Endothelial cell of umbilical vein (primary cell): Measurements from ENCODE around the gene SMAD9. TPM values are rescaled to one million over a fixed set of nuclear protein-coding genes. Genes with fewer than 3 reads are reported as not detected.

ENCODE experiments used
- BruUV-seq: library from RNA; stranded (reverse); fragments of 400-500 nt; replicated peaks from 2 replicates; lab custom pipeline; 2021; lab: Mats Ljungman, UMichigan
- CTCF ChIA-PET: fragments of 300-600, 350-600 bp; sonication (Branson Sonifier 250); formaldehyde crosslinking; loops from one replicate; lab custom pipeline; 2021; ENCODE audit warnings: antibody characterized with exemption, inconsistent platforms; lab: Charles Lee
- POLR2A ChIA-PET: fragments of 300-600, 350-600 bp; sonication (Branson Sonifier 250); formaldehyde crosslinking; loops from one replicate; lab custom pipeline; 2021; ENCODE audit warnings: antibody characterized with exemption, inconsistent platforms; lab: Charles Lee
- DNase-seq: peaks from one replicate; pipeline ENCODE4 v3.0.0-alpha.2; 2011; ENCODE audit warnings: low read depth, low spot score
- FAIRE-seq: peaks from 2 replicates; lab custom pipeline; 2011; peaks lifted over from hg19 to GRCh38; lab: Jason Lieb, UNC
- H2AFZ ChIP-seq: 2 replicates; pipeline ENCODE4 v1.6.0; 2012; ENCODE audit warnings: low read depth, low read length, control low read depth, inconsistent platforms
- H3K27ac ChIP-seq: 2 replicates; pipeline ENCODE4 v1.5.1; 2011; ENCODE audit warnings: low read depth, mild to moderate bottlenecking, control low read depth, low read length, moderate library complexity; ENCODE audit not compliant: insufficient read depth
- H3K27me3 ChIP-seq, 2 experiments: 2 replicates each; pipeline versions ENCODE4 v1.6.0 to v1.6.1; 2011; ENCODE audit warnings: low read length in 2 of 2, mixed read lengths in 1 of 2; ENCODE audit not compliant: control insufficient read depth in 2 of 2, insufficient read depth in 2 of 2
- H3K36me3 ChIP-seq, 2 experiments: 2 replicates in 1 of 2; 3 replicates in 1 of 2; pipeline ENCODE4 v1.5.1; 2011; ENCODE audit warnings: low read length in 2 of 2, mild to moderate bottlenecking in 1 of 2, moderate library complexity in 1 of 2; ENCODE audit not compliant: control insufficient read depth in 2 of 2, insufficient read depth in 2 of 2; ENCODE audit errors: extremely low read depth in 1 of 2
- H3K4me1 ChIP-seq: 3 replicates; pipeline ENCODE4 v1.5.1; 2011; ENCODE audit warnings: mild to moderate bottlenecking, low read length; ENCODE audit not compliant: control insufficient read depth, insufficient read depth; ENCODE audit errors: extremely low read depth
- H3K4me2 ChIP-seq: 2 replicates; pipeline ENCODE4 v1.6.1; 2011; ENCODE audit warnings: low read length, control low read depth, mixed read lengths; ENCODE audit not compliant: insufficient read depth
- H3K4me3 ChIP-seq, 3 experiments: fragments of 200-600 bp in 1 of 3; sonication (generic), shearing (Covaris generic) in 1 of 3; replicated peaks in 1 of 3; 2 replicates each; pipeline ENCODE4 v1.5.1; 2011 to 2016; ENCODE audit warnings: control low read depth in 3 of 3, low read length in 3 of 3, mild to moderate bottlenecking in 2 of 3, inconsistent platforms in 1 of 3, low read depth in 1 of 3, moderate library complexity in 1 of 3; ENCODE audit not compliant: insufficient read depth in 1 of 3
- H3K79me2 ChIP-seq: 2 replicates; pipeline ENCODE4 v1.6.0; 2012; ENCODE audit warnings: low read length, inconsistent platforms; ENCODE audit not compliant: control insufficient read depth, insufficient read depth
- H3K9ac ChIP-seq: replicated peaks from 2 replicates; pipeline ENCODE3; 2011; ENCODE audit warnings: low read length, control low read depth; ENCODE audit not compliant: insufficient read depth; ENCODE audit errors: extremely low read depth
- H3K9me1 ChIP-seq: replicated peaks from 3 replicates; pipeline ENCODE4 v1.6.0; 2011; ENCODE audit warnings: mild to moderate bottlenecking, low read length; ENCODE audit not compliant: control insufficient read depth, insufficient read depth; ENCODE audit errors: extremely low read depth
- H3K9me3 ChIP-seq: replicated peaks from 2 replicates; pipeline ENCODE4 v1.5.1; 2012; ENCODE audit warnings: low read length, inconsistent platforms; ENCODE audit not compliant: control insufficient read depth, insufficient read depth
- H4K20me1 ChIP-seq: replicated peaks from 2 replicates; pipeline ENCODE3; 2011; ENCODE audit warnings: mild to moderate bottlenecking, low read length; ENCODE audit not compliant: control insufficient read depth, insufficient read depth; ENCODE audit errors: extremely low read depth
- CTCF ChIP-seq, 2 donors: IDR thresholded peaks; 1 replicate in 1 of 2; 2 replicates in 1 of 2; pipeline ENCODE4 v1.5.1; 2011; ENCODE audit warnings: low read length in 2 of 2, mild to moderate bottlenecking in 2 of 2, moderate library complexity in 2 of 2, control low read depth in 1 of 2, inconsistent platforms in 1 of 2, low read depth in 1 of 2; ENCODE audit not compliant: insufficient read depth in 1 of 2; ENCODE audit errors: extremely low read depth in 1 of 2
- FOS ChIP-seq: IDR thresholded peaks from 2 replicates; pipeline ENCODE4 v1.6.1; 2011; ENCODE audit warnings: mild to moderate bottlenecking, low read length, moderate library complexity, borderline replicate concordance; ENCODE audit not compliant: insufficient read depth
- GATA2 ChIP-seq: IDR thresholded peaks from 2 replicates; pipeline ENCODE4 v1.7.0; 2011; ENCODE audit warnings: low read depth, mild to moderate bottlenecking, moderate library complexity, mixed read lengths, low read length; ENCODE audit not compliant: insufficient read length, insufficient read depth
- POLR2A ChIP-seq: IDR thresholded peaks from 2 replicates; pipeline ENCODE4 v1.6.1; 2012; ENCODE audit warnings: low read depth, mild to moderate bottlenecking, control low read depth, low read length
- POLR2AphosphoS5 ChIP-seq: IDR thresholded peaks from 2 replicates; pipeline ENCODE4 v1.6.1; 2012; ENCODE audit warnings: low read depth, mild to moderate bottlenecking, control low read depth, low read length, moderate library complexity; ENCODE audit not compliant: insufficient read depth
- dilution Hi-C: fragments of 300-500 bp; cut with MboI; formaldehyde crosslinking; loops from one replicate; pipeline ENCODE4 v1.15.0; 2019; ENCODE audit warnings: low sequenced_read_pairs; ENCODE audit not compliant: extremely low pct_ligation_motif_present
- intact Hi-C: fragments of 100-400 bp; cut with micrococcal nuclease; formaldehyde crosslinking; loops from one replicate; pipeline ENCODE4 v1.10.0; 2022
- polyA plus RNA-seq, 4 experiments: library from polyadenylated mRNA; depleted of rRNA in 3 of 4; stranded (reverse) in 3 of 4; unstranded in 1 of 4; fragments of >200 nt; gene quantifications; 2 replicates each; pipeline versions ENCODE4 v1.2.1 to v1.2.3, GENCODE V29; 2011 to 2012; ENCODE audit warnings: missing spikeins in 1 of 4
- total RNA-seq: library from RNA; stranded (reverse); gene quantifications from 2 replicates; pipeline ENCODE4 v1.2.3, GENCODE V29; 2021
- TF ChIP-seq, protein P1 (sequence below): IDR thresholded peaks from 2 replicates; pipeline ENCODE4 v1.6.1; 2011; ENCODE audit not compliant: insufficient read depth, insufficient read length

Gene SMAD9
- total and polyA plus RNA-seq, 2 donors (not counting 3 experiments of a cell fraction or from before 2014, with no cell fraction given) = 2.2 to 4.2 TPM

GRCh38 chr13:36915896-36916640 lies 4.0 kb downstream of the SMAD9 start:
- H3K4me2 ChIP-seq = no peak overlapping the region
- H3K27ac ChIP-seq = no peak overlapping the region
- peaks cover 13% of the 10 kb centered on the region for H3K79me2 ChIP-seq
- no peaks in the 10 kb centered on the region for H3K9me3 ChIP-seq
- H3K4me1 ChIP-seq = peaks cover 17% of the 10 kb centered on the region
- DNase-seq (no peak), FAIRE-seq (no peak)
- H3K9ac ChIP-seq = no peak overlapping the region
- ChIA-PET CTCF (interaction anchor here (0.8 to 1.7 kb wide), 3 partner anchors 28 to 65 kb away, joined by 3 to 6 read pairs (median 3); no protein-coding TSS in a partner anchor), POLR2A (no interaction called here)
- H3K9me1 ChIP-seq = no peaks in the 10 kb centered on the region
- no TSS peak for BruUV-seq
- dilution Hi-C loops (no loop called here), intact Hi-C loops (no loop called here)
- H3K36me3 ChIP-seq = no peaks in the 10 kb centered on the region
- H3K27me3 ChIP-seq = no peaks in the 10 kb centered on the region
- TF ChIP-seq, protein P1, sequence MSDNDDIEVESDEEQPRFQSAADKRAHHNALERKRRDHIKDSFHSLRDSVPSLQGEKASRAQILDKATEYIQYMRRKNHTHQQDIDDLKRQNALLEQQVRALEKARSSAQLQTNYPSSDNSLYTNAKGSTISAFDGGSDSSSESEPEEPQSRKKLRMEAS = no peak
- TF ChIP-seq FOS (no peak), POLR2AphosphoS5 (no peak), POLR2A (no peak), GATA2 (no peak), CTCF (IDR thresholded peaks at IDR 0.05; ENCODE audit: extremely low read depth in 1 of 2, insufficient read depth in 1 of 2, low read depth in 1 of 2, low read length in 2 of 2) (no peak)
- no peaks in the 10 kb centered on the region for H4K20me1 ChIP-seq
- no peak overlapping the region for H2AFZ ChIP-seq
- H3K4me3 ChIP-seq = no peak overlapping the region
